T-helper 17 cell (primary cell): ENCODE measurements around the gene ZER1. TPM values are rescaled to one million over a fixed set of nuclear protein-coding genes. Genes with fewer than 3 reads are reported as not detected.

Source experiments
- ATAC-seq: fragments of 150-1000 bp; cut with Tn5 transposase; 2 replicates; pipeline ENCODE4 v1.10.0; 2021; ENCODE audit warnings: mild to moderate bottlenecking, moderate library complexity
- DNase-seq, 3 donors: peaks; one replicate each; pipeline versions ENCODE4 v3.0.0 to v3.0.0-alpha.2; 2020 to 2021
- H3K9me3 ChIP-seq: one replicate; pipeline ENCODE4 v1.7.0; 2013; ENCODE audit warnings: low read length, mild to moderate bottlenecking; ENCODE audit not compliant: control insufficient read depth, poor library complexity, severe bottlenecking
- H3K27ac Mint-ChIP-seq: one replicate; pipeline ENCODE4 v1.8.0; 2022; ENCODE audit warnings: mild to moderate bottlenecking, moderate library complexity, mixed read lengths
- H3K27me3 Mint-ChIP-seq: one replicate; pipeline ENCODE4 v1.8.0; 2022; ENCODE audit warnings: mixed read lengths
- H3K36me3 Mint-ChIP-seq: one replicate; pipeline ENCODE4 v1.8.0; 2022; ENCODE audit warnings: low read depth, mixed read lengths
- H3K4me1 Mint-ChIP-seq: one replicate; pipeline ENCODE4 v1.8.0; 2022; ENCODE audit warnings: mild to moderate bottlenecking, mixed read lengths
- H3K4me3 Mint-ChIP-seq: one replicate; pipeline ENCODE4 v1.8.0; 2022; ENCODE audit warnings: mild to moderate bottlenecking, moderate library complexity, mixed read lengths
- total RNA-seq, 4 donors: library from RNA in 2 of 4; stranded (reverse) in 2 of 4; gene quantifications; one replicate each; pipeline ENCODE4 v1.2.3 and lab custom pipeline; 2022 to 2026

ZER1 gene
- total RNA-seq (10 to 100 TPM; 29.4 to 30.0 TPM), total RNA-seq (lab: John Stamatoyannopoulos, UW) (36.9 to 48.7 reads per million in 2 donors)

DNA sequence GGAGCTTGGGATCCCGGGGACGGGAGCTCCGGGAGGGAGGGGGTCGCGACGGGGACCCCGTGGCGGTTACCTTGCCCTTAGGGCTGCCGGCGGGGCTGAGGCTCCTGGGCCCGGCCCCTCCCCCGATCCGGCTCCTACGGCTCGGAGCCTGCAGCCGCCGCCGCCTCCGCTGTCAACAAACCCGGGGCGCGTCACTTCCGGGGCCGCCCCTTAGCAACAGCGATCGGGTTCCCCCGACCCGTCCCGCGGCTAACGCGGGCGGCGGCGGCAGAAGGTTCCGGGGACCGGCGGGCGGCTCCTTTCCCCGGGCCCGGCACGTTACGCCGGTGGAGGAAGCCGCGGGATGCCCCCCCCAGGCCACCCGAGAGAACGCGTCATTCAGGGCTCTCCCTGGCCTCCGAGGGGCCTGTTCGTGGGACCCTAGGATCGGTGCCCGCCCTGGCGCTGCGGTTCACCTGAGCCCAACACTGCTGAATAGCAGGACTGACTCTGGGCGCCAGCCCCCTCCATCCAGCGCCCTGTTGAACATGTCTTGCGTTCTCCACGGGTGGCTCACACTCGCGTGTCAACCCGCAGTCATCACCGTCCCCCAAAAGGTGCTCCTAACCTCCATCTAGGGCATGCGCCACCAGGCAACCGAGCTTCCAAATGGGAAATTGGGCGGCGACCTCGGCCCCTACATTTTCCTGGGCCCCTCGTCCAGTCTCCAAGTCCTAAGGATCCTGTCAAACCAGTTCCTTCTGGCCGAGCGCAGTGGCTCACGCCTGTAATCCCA is at the start of gene ZER1:
Gene ZER1, minus strand, starts transcription at position 183 of the 775 bp plus-strand sequence. CDS start 16,362 bp downstream, outside the sequence.
- Mint-ChIP-seq H3K4me3 (peak within 1 kb of the TSS; percentile 98), H3K27ac (peak within 1 kb of the TSS; percentile 96), H3K36me3 (no peaks in the 10 kb centered on the region), H3K4me1 (peaks cover 21% of the 10 kb centered on the region), H3K27me3 (no peaks in the 10 kb centered on the region)
- no peaks in the 10 kb centered on the region for H3K9me3 ChIP-seq
- ATAC-seq (peak; percentile 95), DNase-seq (peak; percentile 86 to 93 (median 89))

DNA sequence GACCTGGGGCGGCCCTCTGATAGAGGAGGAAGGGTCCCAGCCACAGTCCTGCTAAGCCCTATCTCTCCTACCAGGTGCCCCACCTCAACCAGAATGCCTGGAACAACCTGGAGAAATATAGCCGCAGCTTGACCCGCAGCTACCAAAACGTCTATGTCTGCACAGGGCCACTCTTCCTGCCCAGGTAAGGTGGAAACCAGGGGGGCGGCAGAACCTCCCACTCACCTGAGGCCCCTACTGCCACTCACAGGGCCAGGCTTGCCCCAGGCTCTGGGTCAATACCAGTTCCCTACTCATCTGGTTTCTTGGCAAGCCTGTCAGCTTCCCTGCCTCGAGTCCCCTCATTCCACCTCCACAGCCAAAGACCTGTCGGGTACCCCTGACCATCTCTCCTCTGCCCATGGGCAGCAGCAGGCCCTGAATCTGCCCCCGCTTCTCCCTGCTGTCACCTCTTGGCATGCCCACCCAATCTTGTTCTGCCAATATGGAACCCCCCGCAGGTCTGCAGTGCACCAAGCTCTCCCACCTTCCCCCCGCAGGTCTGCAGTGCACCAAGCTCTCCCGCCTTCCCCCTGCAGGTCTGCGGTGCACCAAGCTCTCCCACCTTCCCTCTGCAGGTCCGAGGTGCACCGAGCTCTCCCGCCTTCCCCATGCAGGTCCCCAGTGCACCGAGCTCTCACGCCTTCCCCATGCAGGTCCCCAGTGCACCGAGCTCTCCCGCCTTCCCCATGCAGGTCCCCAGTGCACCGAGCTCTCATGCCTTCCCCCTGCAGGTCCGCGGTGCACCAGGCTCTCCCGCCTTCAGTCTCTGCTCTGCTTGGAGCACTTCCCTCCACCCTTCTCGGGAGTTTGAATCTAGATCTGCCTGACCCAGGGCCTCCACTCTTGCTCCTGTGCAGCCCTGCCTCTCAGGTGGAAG is 49.2 kb upstream of the ZER1 start:
- ATAC-seq (no peak), DNase-seq (no peak)
- peak overlapping the region; percentile 57 for H3K4me3 Mint-ChIP-seq
- no peaks in the 10 kb centered on the region for H3K9me3 ChIP-seq
- no peaks in the 10 kb centered on the region for H3K36me3 Mint-ChIP-seq
- H3K27me3 Mint-ChIP-seq, result no peaks in the 10 kb centered on the region
- peaks cover 13% of the 10 kb centered on the region for H3K4me1 Mint-ChIP-seq
- H3K27ac Mint-ChIP-seq, result peak overlapping the region; percentile 54

DNA sequence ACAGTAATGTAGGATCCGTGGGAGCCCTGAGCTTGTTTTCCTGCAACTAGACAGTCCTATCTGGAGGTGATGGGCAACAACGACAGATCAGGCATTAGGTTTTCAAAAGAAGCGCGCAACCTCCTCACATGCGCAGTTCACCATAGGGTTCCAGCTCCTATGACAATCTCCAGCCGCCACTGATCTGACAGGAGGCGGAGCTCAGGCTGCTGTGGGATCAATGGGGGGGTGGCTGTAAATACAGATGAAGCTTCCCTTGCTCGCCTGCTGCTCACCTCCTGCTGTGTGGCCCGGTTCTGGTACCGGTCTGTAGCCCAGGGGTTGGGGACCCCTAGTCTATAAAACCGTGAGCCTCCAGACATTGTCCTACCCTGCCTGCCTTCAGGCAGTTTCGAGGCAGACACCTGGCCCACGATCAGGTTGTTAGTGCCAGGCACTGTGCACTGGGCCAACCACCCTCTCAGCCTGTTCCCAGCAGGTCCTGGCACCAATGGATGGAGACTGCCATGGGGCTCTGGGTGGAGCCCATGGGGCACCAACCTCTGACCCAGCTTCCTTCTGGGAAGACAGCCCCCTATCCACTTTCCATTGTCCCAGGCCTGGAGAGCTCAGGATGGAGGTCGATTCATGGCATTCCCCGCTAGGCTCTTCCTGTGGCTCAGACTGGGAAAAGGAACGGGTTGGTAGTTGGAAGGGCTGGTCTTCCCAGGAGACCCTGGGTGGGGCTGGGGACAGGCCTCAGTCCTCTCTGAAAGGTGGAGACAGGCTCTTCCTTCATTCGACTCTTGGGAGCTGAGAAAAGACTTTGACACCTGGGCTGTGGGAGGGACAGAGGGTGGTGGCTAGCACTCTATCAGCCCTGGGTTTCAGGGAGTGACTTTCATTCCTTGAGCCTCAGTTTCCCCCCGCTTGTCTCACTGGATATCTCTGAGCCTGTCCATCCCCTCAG is 48.3 kb upstream of the ZER1 start:
- H3K36me3 Mint-ChIP-seq, result no peaks in the 10 kb centered on the region
- peak overlapping the region; percentile 80 for H3K4me3 Mint-ChIP-seq
- DNase-seq, result no peak
- H3K27me3 Mint-ChIP-seq, result no peaks in the 10 kb centered on the region
- no peak for ATAC-seq
- H3K4me1 Mint-ChIP-seq, result peaks cover 13% of the 10 kb centered on the region
- peak overlapping the region; percentile 54 for H3K27ac Mint-ChIP-seq
- H3K9me3 ChIP-seq, result no peaks in the 10 kb centered on the region

DNA sequence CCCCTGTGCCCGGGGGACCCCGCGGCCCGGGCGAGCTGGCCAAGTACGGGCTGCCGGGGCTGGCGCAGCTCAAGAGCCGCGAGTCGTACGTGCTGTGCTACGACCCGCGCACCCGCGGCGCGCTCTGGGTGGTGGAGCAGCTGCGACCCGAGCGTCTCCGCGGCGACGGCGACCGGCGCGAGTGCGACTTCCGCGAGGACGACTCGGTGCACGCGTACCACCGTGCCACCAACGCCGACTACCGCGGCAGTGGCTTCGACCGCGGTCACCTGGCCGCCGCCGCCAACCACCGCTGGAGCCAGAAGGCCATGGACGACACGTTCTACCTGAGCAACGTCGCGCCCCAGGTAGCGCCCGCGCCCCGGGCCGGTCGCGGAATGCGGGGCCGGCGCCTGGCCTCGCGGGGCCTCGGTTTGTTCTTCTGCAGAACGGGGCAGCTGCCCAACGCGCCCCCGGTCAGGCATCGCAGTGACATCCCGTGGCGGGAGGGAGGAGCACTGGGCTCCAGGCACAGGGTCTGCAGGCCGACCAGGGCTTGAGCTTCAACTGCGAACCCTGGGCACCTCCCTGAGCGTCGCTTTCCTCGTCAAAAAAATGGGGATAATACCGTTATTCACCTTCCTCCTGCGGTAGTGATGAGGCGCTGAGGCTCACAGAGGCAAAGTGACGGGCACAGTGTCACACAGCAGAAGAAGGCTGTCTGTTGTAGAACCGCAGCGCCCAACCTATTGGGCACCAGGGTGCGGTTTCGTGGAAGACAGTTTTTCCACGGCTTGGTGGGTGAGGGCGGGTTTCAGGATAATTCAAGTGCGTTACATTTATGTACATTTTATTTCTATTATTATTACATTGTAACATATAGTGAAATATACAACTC is 47.4 kb upstream of the ZER1 start:
- peak overlapping the region; percentile 80 for H3K4me3 Mint-ChIP-seq
- no peaks in the 10 kb centered on the region for H3K27me3 Mint-ChIP-seq
- no peaks in the 10 kb centered on the region for H3K9me3 ChIP-seq
- peaks cover 13% of the 10 kb centered on the region for H3K4me1 Mint-ChIP-seq
- no peaks in the 10 kb centered on the region for H3K36me3 Mint-ChIP-seq
- no peak overlapping the region for H3K27ac Mint-ChIP-seq
- DNase-seq (peak; percentile 16 to 33 (median 27)), ATAC-seq (peak; percentile 46)

DNA sequence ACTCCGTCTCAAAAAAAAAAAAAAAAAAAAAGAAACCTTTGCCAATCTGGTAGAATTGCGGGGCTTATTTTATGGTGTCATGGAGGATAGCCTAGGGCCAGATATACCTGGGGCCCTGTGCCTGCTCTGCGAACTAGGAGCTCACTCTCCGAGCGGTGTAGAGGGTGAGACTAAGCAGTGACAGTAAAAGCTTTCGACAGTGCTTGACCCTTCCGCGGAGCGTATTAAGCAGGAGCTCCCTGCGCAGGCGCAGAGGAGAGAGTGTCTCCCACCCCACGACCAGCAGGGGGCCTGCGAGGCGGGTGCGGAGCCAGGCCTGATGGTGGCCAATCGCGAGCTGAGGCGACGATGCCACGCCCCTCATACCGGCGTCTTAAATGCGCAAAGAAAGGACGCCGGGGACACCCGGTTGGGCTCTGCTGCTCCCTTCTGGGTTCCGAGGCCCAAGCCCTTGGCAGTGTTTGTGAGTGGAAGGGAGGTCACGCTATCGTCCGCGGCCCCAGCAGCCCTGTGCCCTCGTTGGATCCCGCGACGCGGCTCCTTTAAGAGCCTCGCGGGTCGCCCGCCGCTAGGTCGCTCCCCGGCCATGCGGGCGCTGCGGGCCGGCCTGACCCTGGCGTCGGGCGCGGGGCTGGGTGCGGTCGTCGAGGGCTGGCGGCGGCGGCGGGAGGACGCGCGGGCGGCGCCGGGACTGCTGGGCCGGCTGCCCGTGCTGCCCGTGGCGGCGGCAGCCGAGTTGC is 46.5 kb upstream of the ZER1 start, which contains the start of gene ENDOG:
Gene ENDOG, plus strand, starts transcription at position 402 of the 740 bp plus-strand sequence. Its CDS starts 185 bp downstream, at position 587.
- H3K27me3 Mint-ChIP-seq, result no peaks in the 10 kb centered on the region
- H3K9me3 ChIP-seq, result no peaks in the 10 kb centered on the region
- peak; percentile 96 to 99 (median 96) for DNase-seq
- peak within 1 kb of the TSS; percentile 79 for H3K27ac Mint-ChIP-seq
- H3K4me1 Mint-ChIP-seq, result peaks cover 13% of the 10 kb centered on the region
- ATAC-seq, result peak; percentile 96
- no peaks in the 10 kb centered on the region for H3K36me3 Mint-ChIP-seq
- H3K4me3 Mint-ChIP-seq, result peak within 1 kb of the TSS; percentile 87

DNA sequence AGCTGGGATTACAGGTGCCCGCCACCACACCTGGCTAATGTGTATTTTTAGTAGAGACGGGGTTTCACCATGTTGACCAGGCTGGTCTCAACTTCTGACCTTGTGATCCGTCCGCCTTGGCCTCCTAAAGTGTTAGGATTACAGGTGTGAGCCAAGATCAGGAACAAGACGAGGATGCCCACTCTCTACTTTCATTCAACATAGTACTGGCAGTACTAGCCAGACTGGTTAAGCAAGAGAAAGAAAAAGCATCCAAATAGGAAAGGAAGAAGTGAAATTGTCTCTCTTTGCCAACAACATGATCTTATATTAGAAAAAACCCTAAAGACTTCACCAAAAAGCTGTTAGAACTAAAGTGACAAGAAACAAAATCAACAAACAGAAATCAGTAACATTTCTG is 39.1 kb upstream of the ZER1 start:
- Mint-ChIP-seq H3K36me3 (peaks cover 3% of the 10 kb centered on the region), H3K27me3 (no peaks in the 10 kb centered on the region), H3K27ac (peak overlapping the region; percentile 37), H3K4me3 (no peak overlapping the region), H3K4me1 (no peaks in the 10 kb centered on the region)
- no peak for DNase-seq
- H3K9me3 ChIP-seq, result no peaks in the 10 kb centered on the region
- no peak for ATAC-seq

DNA sequence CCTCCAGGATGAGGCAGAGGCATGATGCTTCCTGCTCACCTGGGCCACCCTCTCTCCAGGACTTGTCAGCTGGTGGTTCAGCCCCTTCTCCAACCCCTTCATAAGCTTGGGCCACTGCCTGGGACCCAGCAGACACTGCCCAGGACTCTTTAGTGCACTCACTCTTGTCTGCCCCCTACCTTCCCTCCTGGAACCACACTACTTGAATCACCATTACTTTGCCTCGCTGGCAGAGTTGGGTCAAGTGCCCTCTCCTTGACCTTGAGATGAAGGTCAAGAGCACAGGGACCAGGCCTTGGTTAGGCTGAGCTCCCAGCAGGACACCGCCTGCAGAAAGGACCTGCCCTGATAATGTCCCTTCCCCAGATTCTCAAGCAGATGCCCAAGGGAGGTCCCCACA is 38.1 kb upstream of the ZER1 start:
- peaks cover 3% of the 10 kb centered on the region for H3K36me3 Mint-ChIP-seq
- ATAC-seq, result no peak
- no peak overlapping the region for H3K4me3 Mint-ChIP-seq
- H3K27me3 Mint-ChIP-seq, result no peaks in the 10 kb centered on the region
- no peak overlapping the region for H3K27ac Mint-ChIP-seq
- DNase-seq, result no peak
- no peaks in the 10 kb centered on the region for H3K9me3 ChIP-seq
- H3K4me1 Mint-ChIP-seq, result no peaks in the 10 kb centered on the region

DNA sequence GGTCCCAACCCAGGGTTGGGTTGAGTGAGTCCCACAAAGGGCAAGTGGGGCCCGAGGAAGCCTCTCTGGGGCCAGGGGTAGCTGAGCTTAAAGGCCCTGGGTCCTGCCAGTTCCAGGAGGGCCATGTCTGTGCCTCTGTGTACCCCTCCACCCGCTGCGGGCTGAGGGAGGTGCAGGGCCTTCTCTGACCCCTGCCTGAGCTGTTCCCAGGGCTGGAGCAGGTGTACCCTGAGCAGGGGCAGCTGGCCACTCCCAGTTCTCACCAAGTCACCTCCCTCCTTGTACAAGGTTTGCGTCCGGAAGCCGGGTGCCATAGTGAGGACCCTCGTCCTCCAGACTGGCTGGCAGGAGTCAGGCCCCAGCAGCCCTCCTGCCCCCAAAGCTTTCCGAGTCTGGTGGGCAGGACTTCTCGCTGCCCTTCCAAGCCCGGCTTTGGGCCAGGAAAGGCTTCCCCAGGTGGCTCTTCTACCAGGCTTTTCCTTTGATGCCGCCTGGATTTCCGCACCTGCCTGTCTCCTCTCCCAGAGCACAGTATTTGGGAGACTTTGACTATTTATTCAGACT is 37.4 kb upstream of the ZER1 start:
- H3K36me3 Mint-ChIP-seq, result peaks cover 3% of the 10 kb centered on the region
- H3K27me3 Mint-ChIP-seq, result no peaks in the 10 kb centered on the region
- no peak for DNase-seq
- ATAC-seq, result no peak
- H3K27ac Mint-ChIP-seq, result no peak overlapping the region
- no peaks in the 10 kb centered on the region for H3K4me1 Mint-ChIP-seq
- H3K9me3 ChIP-seq, result no peaks in the 10 kb centered on the region
- no peak overlapping the region for H3K4me3 Mint-ChIP-seq

DNA sequence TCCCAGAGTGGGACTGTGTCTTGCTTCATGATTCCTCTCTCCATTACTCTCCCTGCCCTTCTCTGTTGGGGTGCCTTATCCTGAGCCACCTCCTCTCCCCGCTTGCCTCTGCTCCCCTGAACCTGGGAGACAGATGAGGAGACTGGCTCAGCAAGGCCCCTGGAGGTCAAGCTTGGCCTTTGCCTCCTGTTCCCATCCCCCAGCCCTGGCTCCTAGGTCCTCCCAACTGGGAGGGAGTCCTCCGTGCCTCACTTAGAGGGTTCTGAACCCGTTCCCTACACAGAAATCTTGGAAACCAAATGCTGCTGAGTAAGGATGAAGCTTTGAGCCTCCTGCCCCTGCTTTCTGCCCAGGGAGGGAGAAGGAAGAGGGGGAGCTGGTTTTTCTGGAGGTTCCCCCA is 36.8 kb upstream of the ZER1 start:
- no peak overlapping the region for H3K4me3 Mint-ChIP-seq
- peaks cover 3% of the 10 kb centered on the region for H3K36me3 Mint-ChIP-seq
- H3K9me3 ChIP-seq, result no peaks in the 10 kb centered on the region
- ATAC-seq (no peak), DNase-seq (no peak)
- H3K27ac Mint-ChIP-seq, result no peak overlapping the region
- no peaks in the 10 kb centered on the region for H3K27me3 Mint-ChIP-seq
- no peaks in the 10 kb centered on the region for H3K4me1 Mint-ChIP-seq

DNA sequence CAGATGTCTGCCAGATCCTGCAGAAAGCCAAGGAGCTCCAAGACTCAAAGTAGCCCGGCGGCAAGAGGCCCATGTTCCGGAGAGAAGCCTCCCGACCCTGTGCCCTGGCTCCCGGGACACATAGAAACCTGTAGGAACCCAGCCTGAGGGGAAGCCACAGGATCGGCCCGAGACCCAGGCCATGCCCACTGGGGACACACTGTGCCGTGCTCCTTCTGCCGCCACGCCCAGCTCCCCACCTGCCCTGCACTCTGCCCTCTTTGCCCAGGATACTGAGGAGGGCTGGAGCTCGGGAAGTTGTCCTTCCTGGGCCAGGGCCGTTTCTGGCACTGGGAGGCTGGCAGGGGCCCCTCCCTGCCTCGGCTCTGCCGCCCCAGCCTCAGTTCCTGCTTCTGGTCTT is 36.1 kb upstream of the ZER1 start:
- H3K27ac Mint-ChIP-seq, result no peak overlapping the region
- DNase-seq (no peak), ATAC-seq (no peak)
- H3K36me3 Mint-ChIP-seq, result peaks cover 3% of the 10 kb centered on the region
- no peak overlapping the region for H3K4me3 Mint-ChIP-seq
- H3K9me3 ChIP-seq, result no peaks in the 10 kb centered on the region
- H3K4me1 Mint-ChIP-seq, result no peaks in the 10 kb centered on the region
- H3K27me3 Mint-ChIP-seq, result no peaks in the 10 kb centered on the region

DNA sequence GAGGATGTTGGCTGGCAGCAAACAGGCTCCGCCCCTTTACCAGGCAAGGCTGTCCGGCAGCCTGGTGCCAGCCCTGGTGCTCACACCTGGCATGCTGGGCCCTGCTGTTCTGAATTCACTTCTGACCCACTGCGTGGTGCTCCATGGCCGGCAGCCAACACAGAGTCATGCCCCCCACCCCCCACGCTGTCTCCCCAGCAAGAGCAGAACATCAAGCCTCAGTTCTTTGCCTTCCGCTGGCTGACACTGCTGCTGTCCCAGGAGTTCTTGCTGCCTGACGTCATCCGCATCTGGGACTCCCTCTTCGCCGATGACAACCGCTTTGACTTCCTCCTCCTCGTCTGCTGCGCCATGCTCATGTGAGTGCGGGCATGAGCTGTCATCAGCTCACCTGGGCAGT is 33.9 kb upstream of the ZER1 start:
- Mint-ChIP-seq H3K27ac (no peak overlapping the region), H3K36me3 (peaks cover 3% of the 10 kb centered on the region), H3K4me1 (no peaks in the 10 kb centered on the region), H3K4me3 (no peak overlapping the region), H3K27me3 (no peaks in the 10 kb centered on the region)
- no peak for DNase-seq
- ATAC-seq, result no peak
- H3K9me3 ChIP-seq, result no peaks in the 10 kb centered on the region
